Activated naive CD4-positive, alpha-beta T cell treated with anti-CD3 and anti-CD28 coated beads, Interleukin-2, amount 50 U/mL, for 16 hours (primary cell): ENCODE results near the gene GANAB.
"Not testable (repeated sequence)": the region's sequence is repeated elsewhere in the genome, so short reads cannot be mapped to it uniquely, and the experiment has no call there.

Source experiments
- DNase-seq: peaks from one replicate; pipeline ENCODE4 v3.0.0-alpha.2; 2020

Gene GANAB

GRCh38 chr11:62666259-62666926, 20.0 kb upstream of the GANAB start:
- DNase-seq, result no peak

GRCh38 chr11:62665599-62666258, 19.3 kb upstream of the GANAB start:
- DNase-seq, result peak; percentile 68

DNA sequence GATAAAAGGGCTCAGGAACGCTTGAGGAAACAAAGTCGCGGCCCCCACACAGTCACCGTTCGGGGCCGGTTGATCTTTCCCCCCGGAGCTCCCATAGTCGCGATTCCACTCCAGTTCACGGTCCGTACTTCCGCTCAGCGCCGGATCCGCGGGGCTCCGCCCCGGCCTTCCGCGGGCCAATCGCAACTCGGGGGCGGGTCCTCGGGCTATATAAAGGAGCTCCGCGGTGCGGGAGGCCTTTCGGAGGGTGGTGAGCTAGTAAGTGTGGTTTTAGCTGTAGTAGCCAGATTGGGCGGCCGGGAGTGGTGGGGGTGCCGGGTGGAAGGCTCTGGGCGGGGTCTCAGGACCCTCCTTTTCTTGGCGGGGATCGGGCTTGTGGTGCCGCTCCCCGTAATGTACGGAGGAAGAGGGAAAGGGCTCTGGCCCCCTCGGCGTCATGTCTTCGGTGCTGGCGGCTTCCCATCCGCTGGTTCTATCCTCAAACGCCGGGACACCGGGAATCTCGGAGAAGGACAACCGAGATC, 18.7 kb upstream of the GANAB start, which contains the start of the genes C11orf98 and CSKMT:
Gene C11orf98, minus strand, starts transcription at position 136 of the 524 bp plus-strand sequence. Its CDS starts 41 bp downstream, at position 95.
Gene CSKMT, plus strand, starts transcription at position 238 of the 524 bp plus-strand sequence. CDS start 568 bp downstream, outside the sequence.
- peak; percentile 95 for DNase-seq

- DNase-seq, result peak; percentile 64
Observed at GRCh38 chr11:62664405-62665074, 18.1 kb upstream of the GANAB start.

GRCh38 chr11:62656796-62657429, 10.5 kb upstream of the GANAB start:
- no peak for DNase-seq

- no peak for DNase-seq
Observed at GRCh38 chr11:62654297-62654696, 7.9 kb upstream of the GANAB start.

GRCh38 chr11:62652161-62653006, 6.0 kb upstream of the GANAB start:
- no peak for DNase-seq

GRCh38 chr11:62650283-62650682, 3.9 kb upstream of the GANAB start:
- not testable (repeated sequence) for DNase-seq

GRCh38 chr11:62649486-62649885, 3.1 kb upstream of the GANAB start:
- no peak for DNase-seq

- no peak for DNase-seq
Observed at GRCh38 chr11:62648967-62649364, 2.6 kb upstream of the GANAB start.

- DNase-seq, result no peak
Observed at GRCh38 chr11:62648185-62648966, 2.0 kb upstream of the GANAB start.

DNA sequence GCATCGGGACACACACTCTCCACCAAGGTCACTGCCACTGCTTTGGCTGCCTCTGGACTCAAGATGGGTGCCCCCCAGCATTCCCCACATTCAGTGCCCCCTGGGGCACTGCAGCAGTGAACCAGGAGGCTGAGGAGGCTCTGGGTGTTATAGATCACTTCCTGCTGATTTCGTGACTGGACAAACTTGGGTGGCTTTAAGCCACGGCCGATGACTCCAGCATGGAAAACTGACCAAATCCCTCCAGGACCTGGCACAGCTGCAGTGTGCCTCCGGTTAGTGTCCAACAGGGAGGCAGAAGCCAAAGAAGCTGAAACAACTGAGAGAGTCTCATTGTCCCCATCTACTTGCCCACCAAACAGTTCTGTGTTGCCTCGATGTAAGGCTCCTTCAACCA, 1.2 kb upstream of the GANAB start:
- no peak for DNase-seq

DNA sequence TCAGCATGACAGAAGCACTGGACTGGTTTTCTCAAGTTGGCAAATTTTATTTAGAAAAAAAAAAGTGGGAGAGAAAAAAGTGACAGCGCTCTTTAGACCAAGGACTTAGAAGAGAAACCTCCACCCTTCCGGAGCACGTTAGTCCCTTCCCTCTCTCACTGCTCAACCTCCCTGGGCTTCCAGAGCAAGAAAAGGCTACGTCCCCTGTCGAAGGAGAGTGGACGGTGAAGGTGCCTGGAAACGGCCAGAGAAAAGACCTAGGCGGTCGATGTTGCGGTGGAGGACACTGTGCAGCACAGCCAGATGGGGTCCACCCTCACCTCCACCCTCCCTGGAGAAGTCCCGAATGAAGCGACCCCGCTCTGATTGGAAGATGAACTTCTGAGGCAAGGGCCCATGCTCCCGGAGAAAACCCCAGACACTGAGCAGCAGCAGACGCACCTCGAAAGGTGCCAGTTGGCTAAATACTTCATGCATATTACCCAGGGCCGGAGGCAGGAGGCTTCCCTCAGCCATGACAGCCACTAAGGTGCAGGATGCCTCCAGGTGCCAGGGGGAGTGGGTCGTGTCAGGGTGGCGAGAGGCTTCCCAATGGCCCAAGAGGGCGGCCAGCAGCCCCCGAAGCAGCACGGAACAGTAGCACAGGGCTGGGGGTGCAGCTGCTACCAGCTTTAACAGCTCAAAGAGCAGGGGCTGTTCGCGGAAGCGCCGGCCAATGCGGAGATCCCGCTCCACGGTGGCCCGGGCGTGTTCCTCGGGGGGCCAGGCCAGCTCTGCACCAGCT, 604 bp upstream of the GANAB start:
- no peak for DNase-seq

- no peak for DNase-seq
Observed at GRCh38 chr11:62645671-62645945, 805 bp downstream of the GANAB start.

GRCh38 chr11:62644220-62644619, 2.2 kb downstream of the GANAB start:
- DNase-seq, result no peak

DNA sequence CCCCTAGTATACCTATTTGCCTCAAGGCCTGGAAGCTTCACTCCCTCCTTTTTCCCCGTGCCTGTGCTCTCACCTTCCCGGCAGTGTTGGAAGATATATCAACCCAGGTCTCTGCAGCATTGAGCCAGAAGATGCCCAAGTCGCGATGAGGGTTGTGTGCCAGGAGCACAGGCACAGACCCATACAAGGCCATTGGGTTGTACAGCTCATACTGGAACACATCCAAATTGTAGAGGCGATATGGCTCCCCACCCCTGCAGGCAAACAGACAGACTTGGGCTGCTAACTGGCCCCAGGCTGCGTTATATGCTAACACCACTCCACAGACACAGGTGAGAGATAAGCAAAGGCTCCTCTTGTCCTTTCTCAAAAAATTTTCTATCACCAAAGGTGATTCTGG, 13.9 kb downstream of the GANAB start:
- no peak for DNase-seq

DNA sequence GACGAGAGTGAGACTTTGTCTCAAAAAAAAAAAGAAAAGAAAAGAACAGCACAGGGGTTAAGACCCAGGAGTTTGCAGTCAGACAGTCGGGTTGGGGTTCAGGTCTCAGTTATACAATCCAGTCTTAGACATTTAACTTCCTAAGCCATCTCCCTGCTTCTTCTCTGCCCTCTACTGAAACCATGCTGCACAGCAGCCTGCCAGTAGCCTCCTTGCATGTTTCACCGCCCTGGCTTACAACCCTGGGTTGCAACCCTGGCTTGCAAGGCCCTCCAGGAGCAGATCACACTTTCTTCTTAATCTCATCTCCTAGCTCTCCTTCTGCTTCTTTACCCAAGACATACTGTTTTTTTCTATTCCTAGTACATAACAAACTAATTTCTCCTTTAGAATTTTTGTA, 18.7 kb downstream of the GANAB start:
- DNase-seq, result no peak

DNA sequence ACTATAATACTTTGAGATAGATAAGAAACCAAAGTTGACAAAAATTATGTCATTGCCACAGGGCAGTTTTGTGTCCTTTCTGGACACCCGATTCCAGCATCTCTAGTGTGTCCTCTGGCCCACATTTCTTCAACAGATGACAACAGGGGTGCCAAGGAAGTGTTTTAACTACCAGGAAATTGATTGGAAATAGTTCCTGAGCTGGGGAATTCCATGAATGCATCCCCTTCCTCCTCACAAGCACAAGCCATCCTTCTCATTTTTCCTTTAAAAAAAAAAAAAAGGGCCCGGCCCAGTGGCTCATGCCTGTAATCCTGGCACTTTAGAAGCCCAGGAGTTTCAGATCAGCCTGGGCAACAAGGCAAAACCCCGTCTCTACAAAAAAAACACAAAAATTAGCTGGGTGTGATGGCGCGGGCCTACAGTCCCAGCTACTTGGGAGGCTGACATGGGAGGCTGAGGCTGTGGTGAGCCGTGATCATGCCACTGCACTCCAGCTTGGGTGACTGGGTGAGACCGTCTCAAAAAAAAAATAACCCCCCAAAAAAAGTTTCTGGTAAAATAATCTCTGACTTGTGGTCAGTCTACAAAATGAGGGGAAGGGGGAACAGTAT, 23.8 kb downstream of the GANAB start:
- DNase-seq, result no peak

- DNase-seq, result peak; percentile 93
Observed at GRCh38 chr11:62621567-62622470, 24.6 kb downstream of the GANAB start, which contains the start of gene B3GAT3. TSS of gene B3GAT3 (minus strand) at chr11:62621986. CDS start at chr11:62621947, 39 bp downstream.
